IPS-20b (cell line): Measurements from ENCODE around the gene CDHR3.

ENCODE experiments used
- H3K27ac ChIP-seq: one replicate; pipeline ENCODE4 v1.5.1; 2013; ENCODE audit warnings: low read length
- H3K27me3 ChIP-seq: 2 replicates; pipeline ENCODE4 v1.6.1; 2013; ENCODE audit warnings: mild to moderate bottlenecking, low read length, inconsistent platforms; ENCODE audit not compliant: insufficient read depth
- H3K36me3 ChIP-seq: 2 replicates; pipeline ENCODE4 v1.6.1; 2013; ENCODE audit warnings: low read depth, mild to moderate bottlenecking, inconsistent platforms, low read length, moderate library complexity; ENCODE audit not compliant: insufficient read depth
- H3K4me1 ChIP-seq: 2 replicates; pipeline ENCODE4 v1.6.1; 2013; ENCODE audit warnings: mild to moderate bottlenecking, control low read depth, inconsistent platforms, low read length, moderate library complexity; ENCODE audit not compliant: insufficient read depth
- H3K4me3 ChIP-seq: 2 replicates; pipeline ENCODE4 v1.5.1; 2013; ENCODE audit warnings: mild to moderate bottlenecking, low read length, inconsistent platforms
- H3K9ac ChIP-seq: 2 replicates; pipeline ENCODE4 v1.6.1; 2013; ENCODE audit warnings: low read depth, mild to moderate bottlenecking, inconsistent platforms, low read length, moderate library complexity
- H3K9me3 ChIP-seq: 2 replicates; pipeline ENCODE4 v1.6.1; 2013; ENCODE audit warnings: mild to moderate bottlenecking, low read depth, low read length, inconsistent platforms; ENCODE audit not compliant: insufficient read depth

Gene CDHR3, protein sequence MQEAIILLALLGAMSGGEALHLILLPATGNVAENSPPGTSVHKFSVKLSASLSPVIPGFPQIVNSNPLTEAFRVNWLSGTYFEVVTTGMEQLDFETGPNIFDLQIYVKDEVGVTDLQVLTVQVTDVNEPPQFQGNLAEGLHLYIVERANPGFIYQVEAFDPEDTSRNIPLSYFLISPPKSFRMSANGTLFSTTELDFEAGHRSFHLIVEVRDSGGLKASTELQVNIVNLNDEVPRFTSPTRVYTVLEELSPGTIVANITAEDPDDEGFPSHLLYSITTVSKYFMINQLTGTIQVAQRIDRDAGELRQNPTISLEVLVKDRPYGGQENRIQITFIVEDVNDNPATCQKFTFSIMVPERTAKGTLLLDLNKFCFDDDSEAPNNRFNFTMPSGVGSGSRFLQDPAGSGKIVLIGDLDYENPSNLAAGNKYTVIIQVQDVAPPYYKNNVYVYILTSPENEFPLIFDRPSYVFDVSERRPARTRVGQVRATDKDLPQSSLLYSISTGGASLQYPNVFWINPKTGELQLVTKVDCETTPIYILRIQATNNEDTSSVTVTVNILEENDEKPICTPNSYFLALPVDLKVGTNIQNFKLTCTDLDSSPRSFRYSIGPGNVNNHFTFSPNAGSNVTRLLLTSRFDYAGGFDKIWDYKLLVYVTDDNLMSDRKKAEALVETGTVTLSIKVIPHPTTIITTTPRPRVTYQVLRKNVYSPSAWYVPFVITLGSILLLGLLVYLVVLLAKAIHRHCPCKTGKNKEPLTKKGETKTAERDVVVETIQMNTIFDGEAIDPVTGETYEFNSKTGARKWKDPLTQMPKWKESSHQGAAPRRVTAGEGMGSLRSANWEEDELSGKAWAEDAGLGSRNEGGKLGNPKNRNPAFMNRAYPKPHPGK

DNA sequence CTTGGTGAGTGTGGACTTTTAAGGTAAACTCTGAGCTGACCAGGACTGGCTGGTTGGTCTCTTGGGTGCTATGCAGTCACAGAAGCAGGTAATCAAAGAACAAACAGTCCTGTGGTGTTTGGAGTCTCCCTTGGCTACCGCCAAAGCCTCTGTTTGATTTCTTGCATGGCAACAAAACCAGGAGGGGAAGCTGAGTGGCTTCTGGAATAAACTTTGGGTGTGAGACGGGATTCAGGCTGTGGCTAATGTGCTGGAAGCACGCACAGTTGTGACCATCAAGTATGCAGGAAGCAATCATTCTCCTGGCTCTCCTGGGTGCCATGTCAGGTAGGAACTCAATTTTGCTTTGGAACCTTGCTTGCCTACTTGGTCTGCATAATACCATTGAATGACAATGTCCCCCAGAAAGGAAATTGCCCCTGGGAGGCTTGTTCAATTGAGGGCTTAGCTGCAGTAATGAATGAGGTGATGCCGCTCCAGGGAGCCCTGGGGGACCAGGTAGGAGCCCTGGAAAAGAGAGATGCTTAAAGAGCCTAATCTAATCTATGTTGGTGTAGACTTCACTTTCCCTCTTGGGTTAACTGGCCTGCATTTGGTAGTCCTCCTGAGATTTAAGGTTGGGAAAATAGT, at the start of gene CDHR3:
Gene CDHR3 (plus strand): TSS at position 227 of the 630 bp plus-strand sequence. CDS start 55 bp downstream, at position 282.
- H3K36me3 ChIP-seq = no peaks in the 10 kb centered on the region
- no peak within 1 kb of the TSS for H3K27ac ChIP-seq
- H3K9ac ChIP-seq = no peak within 1 kb of the TSS
- H3K4me3 ChIP-seq = no peak within 1 kb of the TSS
- peaks cover 2% of the 10 kb centered on the region; the same call in 1 of the 2 replicates for H3K4me1 ChIP-seq
- no peaks in the 10 kb centered on the region for H3K9me3 ChIP-seq
- no peaks in the 10 kb centered on the region for H3K27me3 ChIP-seq

DNA sequence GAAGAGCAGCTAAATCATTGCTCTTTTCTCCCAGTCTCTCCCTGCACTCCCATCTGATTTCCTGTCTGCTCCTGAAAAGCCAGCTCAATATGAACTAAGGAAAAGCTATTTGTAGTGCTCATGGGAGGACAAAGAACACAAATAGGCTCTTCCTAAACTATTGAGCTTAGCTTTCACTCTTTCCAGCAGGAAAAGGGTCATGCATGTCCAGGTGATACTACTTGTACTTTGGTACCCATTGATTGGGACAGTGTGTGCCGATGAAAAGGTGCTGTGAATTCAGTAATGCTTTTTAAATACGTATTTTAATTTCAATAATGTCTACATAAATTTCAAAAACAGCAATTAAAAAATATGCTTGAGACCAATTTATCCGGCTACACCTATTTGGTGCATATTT, 49.1 kb upstream of the CDHR3 start:
- Histone ChIP-seq H3K4me1 (no peaks in the 10 kb centered on the region), H3K27ac (no peak overlapping the region), H3K4me3 (no peak overlapping the region)

DNA sequence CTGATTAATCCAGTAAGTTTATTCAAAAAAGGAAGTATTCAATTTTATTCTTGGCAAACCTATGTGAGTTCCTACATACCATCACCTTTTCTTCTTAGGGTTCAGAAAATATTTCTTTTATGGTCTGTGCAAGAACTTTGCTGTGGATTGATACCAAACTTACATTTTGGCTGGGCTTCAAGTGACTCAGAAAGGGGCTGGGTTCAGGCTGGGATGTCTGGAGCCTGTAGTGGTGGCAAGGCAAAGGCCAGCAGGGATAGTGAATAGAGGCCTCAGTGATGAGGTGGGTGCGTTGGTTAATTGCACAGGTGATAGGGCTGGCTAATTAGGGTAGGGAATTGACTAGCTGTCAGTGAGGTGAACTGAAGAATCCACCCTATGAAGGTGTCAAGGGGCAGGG, 46.5 kb upstream of the CDHR3 start:
- Histone ChIP-seq H3K9me3 (no peaks in the 10 kb centered on the region), H3K27me3 (no peaks in the 10 kb centered on the region), H3K4me1 (no peaks in the 10 kb centered on the region), H3K36me3 (0 out of 2 replicates have a peak, but pooled peaks cover 4% of the 10 kb centered on the region), H3K27ac (no peak overlapping the region), H3K4me3 (no peak overlapping the region), H3K9ac (no peak overlapping the region)

More for the DNA sequence above, 49.1 kb upstream of the CDHR3 start:
- Histone ChIP-seq H3K9me3 (peaks cover 8% of the 10 kb centered on the region), H3K9ac (no peak overlapping the region), H3K27me3 (no peaks in the 10 kb centered on the region), H3K36me3 (peaks cover 13% of the 10 kb centered on the region; the same call in 1 of the 2 replicates)

DNA sequence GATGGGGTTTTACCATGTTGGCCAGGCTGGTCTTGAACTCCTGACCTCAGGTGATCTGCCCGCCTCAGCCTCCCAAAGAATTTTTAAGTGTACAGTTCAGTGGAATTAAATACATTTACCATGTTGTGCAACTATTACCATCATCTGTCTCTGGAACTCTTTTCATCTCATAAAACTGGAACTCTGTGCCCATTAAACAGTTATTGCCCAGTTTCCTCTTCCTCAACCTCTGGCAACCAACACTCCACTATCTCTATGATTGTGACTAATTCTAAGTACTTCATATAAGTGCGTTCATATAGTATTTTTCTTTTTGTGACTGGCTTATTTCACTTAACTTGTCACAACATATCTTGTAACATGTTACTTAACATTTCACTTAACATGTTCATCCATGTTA, 45.4 kb upstream of the CDHR3 start:
- Histone ChIP-seq H3K9ac (no peak overlapping the region), H3K4me1 (no peaks in the 10 kb centered on the region), H3K36me3 (0 out of 2 replicates have a peak, but pooled peaks cover 4% of the 10 kb centered on the region), H3K4me3 (no peak overlapping the region), H3K27me3 (no peaks in the 10 kb centered on the region), H3K9me3 (no peaks in the 10 kb centered on the region), H3K27ac (no peak overlapping the region)

DNA sequence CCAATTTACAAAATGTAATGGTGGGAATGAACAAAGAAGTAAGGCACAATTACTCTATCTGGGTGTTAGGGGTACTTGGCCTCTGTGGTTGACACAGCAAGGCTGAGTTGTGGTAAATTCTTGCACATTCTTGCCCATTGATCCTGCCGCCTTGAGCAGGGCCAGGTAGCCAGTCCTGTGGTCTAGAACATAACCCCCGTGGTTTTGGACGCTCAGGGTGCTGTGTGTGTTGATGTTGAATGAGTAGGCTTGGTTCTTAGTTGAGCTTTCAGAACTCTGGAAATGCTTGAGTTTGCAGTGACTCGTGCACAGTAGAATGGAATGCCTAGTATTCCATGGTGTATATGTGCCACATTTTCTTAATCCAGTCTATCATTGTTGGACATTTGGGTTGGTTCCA, 42.3 kb upstream of the CDHR3 start:
- H3K27me3 ChIP-seq = no peaks in the 10 kb centered on the region
- H3K27ac ChIP-seq = no peak overlapping the region
- H3K36me3 ChIP-seq = no peaks in the 10 kb centered on the region
- no peaks in the 10 kb centered on the region for H3K4me1 ChIP-seq
- H3K4me3 ChIP-seq = no peak overlapping the region
- H3K9ac ChIP-seq = no peak overlapping the region
- peaks cover 3% of the 10 kb centered on the region for H3K9me3 ChIP-seq

DNA sequence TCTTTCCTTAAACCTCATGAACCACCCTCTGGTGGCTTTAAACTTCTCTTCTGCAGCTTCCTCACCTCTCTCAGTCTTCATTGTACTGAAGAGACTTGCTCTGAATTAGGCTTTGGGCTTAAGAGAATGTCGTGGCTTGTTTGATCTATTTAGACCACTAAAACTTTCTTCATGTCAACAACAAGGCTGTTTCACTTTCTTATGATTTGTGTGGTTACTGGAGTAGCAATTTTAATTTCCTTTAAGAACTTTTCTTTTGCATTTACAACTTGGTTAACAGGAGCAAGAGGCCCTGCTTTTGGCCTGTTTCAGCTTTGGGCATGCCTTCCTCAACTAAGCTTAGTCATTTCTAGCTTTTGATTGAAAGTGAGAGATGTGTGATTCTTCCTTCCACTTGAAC, 38.1 kb upstream of the CDHR3 start:
- Histone ChIP-seq H3K27me3 (no peaks in the 10 kb centered on the region), H3K27ac (no peak overlapping the region), H3K9me3 (peaks cover 3% of the 10 kb centered on the region), H3K4me3 (no peak overlapping the region), H3K4me1 (no peaks in the 10 kb centered on the region), H3K36me3 (no peaks in the 10 kb centered on the region), H3K9ac (no peak overlapping the region)

DNA sequence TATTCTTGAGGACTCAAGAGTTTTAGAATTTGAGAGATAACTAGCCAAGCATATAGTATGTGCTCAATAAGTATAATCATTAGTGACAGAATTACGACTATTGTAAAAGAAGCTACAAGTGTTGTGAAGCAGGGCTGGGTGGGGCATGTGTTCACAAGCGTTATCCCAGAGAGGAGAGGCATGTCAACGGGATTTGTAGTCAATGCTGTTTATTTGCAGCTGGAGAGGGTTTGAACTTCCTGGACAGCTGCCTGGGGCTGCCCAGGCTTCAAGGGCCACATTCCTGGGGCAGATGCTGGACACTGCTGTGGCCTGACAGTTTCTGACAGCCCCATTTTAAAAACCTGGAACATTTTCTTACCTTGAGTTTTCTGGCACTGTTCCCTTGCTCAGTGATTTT, 36.9 kb upstream of the CDHR3 start:
- no peak overlapping the region for H3K4me3 ChIP-seq
- no peaks in the 10 kb centered on the region for H3K4me1 ChIP-seq
- no peak overlapping the region for H3K9ac ChIP-seq
- peaks cover 3% of the 10 kb centered on the region for H3K9me3 ChIP-seq
- no peaks in the 10 kb centered on the region for H3K27me3 ChIP-seq
- no peaks in the 10 kb centered on the region for H3K36me3 ChIP-seq
- H3K27ac ChIP-seq = no peak overlapping the region

DNA sequence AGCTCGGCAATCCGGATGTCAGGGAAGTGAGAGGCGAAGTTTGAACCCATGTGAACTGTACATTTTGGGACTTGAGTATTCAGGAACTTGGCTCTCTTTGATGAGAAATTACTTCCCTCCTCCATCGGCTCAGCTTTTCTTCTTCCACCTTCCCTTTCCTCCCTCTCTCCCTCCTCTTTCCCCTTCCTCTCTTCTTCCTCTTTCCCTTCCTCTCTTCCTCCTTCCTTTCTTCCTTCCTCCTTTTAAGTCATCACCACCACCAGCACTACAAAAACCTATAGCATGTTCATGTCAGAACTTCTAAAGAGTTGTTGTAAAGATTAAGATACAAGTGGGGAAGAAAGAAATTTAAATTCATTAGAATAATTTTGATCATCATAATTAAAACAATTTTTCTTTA, 31.9 kb upstream of the CDHR3 start:
- H3K27ac ChIP-seq = no peak overlapping the region
- no peaks in the 10 kb centered on the region for H3K9me3 ChIP-seq
- peaks cover 9% of the 10 kb centered on the region; the same call in 1 of the 2 replicates for H3K4me1 ChIP-seq
- no peak overlapping the region for H3K4me3 ChIP-seq
- H3K27me3 ChIP-seq = no peaks in the 10 kb centered on the region
- H3K9ac ChIP-seq = no peak overlapping the region
- H3K36me3 ChIP-seq = no peaks in the 10 kb centered on the region

DNA sequence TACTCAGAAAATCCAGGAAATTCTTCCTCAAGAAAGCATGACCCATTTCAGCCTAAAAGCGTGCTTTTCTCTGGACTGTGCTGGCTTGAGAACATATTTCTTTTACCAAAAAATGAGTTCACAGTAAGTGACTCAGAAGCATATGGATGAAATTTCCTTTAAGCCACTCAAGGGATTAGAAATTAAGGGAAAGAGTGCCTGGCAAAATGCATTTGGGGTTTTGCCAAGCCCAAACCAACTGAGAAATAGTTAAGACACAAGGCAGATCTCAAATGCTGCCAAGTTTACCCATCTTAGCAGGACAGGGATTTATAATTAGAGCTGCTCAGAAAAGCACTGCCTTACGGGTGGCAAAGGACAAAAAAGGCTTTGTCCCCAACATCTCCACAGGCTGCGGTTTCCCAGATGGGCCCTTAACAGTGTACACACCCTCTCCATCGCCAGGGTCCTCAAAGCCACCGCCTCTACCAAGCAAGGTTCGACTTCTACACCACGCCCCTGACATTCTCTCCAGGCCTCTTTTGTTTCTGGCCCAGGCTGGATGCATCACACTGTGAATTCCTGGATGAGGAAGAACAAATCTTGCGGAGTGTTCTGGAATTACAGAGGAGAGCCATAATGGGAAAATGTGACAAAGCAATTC, 30.1 kb upstream of the CDHR3 start:
- no peak overlapping the region for H3K27ac ChIP-seq
- no peaks in the 10 kb centered on the region for H3K36me3 ChIP-seq
- no peaks in the 10 kb centered on the region for H3K9me3 ChIP-seq
- H3K27me3 ChIP-seq = no peaks in the 10 kb centered on the region
- no peak overlapping the region for H3K9ac ChIP-seq
- no peak overlapping the region for H3K4me3 ChIP-seq
- peaks cover 9% of the 10 kb centered on the region; the same call in 1 of the 2 replicates for H3K4me1 ChIP-seq

DNA sequence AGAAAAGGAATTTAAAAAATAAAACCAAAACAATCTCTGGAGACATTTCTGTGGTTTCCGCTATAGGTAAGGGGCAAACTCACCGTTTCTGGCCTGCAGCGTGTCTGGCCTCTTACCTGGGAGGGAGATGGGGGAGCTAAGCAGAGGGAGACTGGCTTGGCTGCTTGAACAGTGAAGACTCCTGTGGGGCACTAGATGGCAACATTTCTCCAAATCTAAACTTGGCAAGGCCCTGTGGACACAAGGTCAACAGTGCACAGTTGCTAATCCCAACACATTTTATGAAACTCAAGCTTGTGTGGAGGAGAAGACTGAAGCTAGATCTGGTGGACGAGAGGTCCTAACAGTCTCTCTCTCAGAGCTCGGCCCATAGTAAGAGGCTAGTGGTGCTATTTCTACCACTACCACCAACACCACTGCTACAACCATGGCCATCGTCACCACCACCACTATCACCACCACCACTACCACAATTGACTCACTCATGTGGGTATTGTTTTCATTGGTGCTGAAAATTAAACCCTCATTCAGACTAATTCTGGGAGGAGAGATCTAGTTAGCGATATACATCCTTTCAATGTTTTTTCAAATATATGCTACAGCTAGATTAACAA, 28.4 kb upstream of the CDHR3 start:
- Histone ChIP-seq H3K36me3 (no peaks in the 10 kb centered on the region), H3K9me3 (no peaks in the 10 kb centered on the region), H3K4me3 (no peak overlapping the region), H3K9ac (no peak overlapping the region), H3K27me3 (no peaks in the 10 kb centered on the region), H3K4me1 (peaks cover 9% of the 10 kb centered on the region; the same call in 1 of the 2 replicates), H3K27ac (no peak overlapping the region)

DNA sequence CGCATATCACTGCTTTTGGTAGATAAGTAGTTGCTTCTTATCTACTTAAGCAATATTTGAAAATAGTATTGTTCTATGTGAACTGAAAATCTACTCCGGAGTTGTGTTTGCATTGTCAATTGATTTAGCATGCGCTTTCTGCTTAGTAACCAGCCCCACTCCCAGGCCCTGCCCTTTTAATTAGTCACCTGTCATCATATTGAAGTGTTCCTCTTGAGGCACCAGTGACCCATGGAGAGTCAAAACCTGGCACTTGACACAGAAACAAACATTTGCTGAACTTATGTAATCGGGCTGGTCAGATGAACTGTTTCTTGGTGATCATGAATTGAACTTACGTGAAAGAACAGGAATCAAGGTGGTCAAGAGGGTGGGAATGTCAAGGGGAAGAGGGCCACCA, 27.8 kb upstream of the CDHR3 start:
- Histone ChIP-seq H3K9ac (no peak overlapping the region), H3K27me3 (no peaks in the 10 kb centered on the region), H3K36me3 (no peaks in the 10 kb centered on the region), H3K27ac (no peak overlapping the region), H3K9me3 (no peaks in the 10 kb centered on the region), H3K4me1 (peaks cover 9% of the 10 kb centered on the region; the same call in 1 of the 2 replicates), H3K4me3 (no peak overlapping the region)
